Gastroesophageal sphincter (tissue), 3 donors: ENCODE data around the gene FGFR3.

Experiments used
- EP300 ChIP-seq: sonication (generic); formaldehyde crosslinking; IDR thresholded peaks from one replicate; pipeline ENCODE4 v1.6.1; 2017; ENCODE audit warnings: antibody characterized with exemption, mild to moderate bottlenecking
- POLR2A ChIP-seq, 2 donors: fragments of 450-650 bp; IDR thresholded peaks; one replicate each; pipeline ENCODE4 v1.6.1; 2017; ENCODE audit warnings: antibody characterized with exemption in 2 of 2, mild to moderate bottlenecking in 2 of 2, moderate library complexity in 1 of 2
- POLR2AphosphoS5 ChIP-seq: sonication (generic); formaldehyde crosslinking; IDR thresholded peaks from one replicate; pipeline ENCODE4 v1.6.1; 2017; ENCODE audit warnings: antibody characterized with exemption
- TF ChIP-seq, protein P1 (sequence below), 4 experiments: fragments of 200-600 bp in 2 of 4; fragments of 450-650 bp in 2 of 4; sonication (generic) in 1 of 4; IDR thresholded peaks; one replicate each; pipeline ENCODE4 v1.5.1; 2017 to 2019; ENCODE audit warnings: antibody characterized with exemption in 4 of 4, mild to moderate bottlenecking in 2 of 4, moderate library complexity in 2 of 4

DNA sequence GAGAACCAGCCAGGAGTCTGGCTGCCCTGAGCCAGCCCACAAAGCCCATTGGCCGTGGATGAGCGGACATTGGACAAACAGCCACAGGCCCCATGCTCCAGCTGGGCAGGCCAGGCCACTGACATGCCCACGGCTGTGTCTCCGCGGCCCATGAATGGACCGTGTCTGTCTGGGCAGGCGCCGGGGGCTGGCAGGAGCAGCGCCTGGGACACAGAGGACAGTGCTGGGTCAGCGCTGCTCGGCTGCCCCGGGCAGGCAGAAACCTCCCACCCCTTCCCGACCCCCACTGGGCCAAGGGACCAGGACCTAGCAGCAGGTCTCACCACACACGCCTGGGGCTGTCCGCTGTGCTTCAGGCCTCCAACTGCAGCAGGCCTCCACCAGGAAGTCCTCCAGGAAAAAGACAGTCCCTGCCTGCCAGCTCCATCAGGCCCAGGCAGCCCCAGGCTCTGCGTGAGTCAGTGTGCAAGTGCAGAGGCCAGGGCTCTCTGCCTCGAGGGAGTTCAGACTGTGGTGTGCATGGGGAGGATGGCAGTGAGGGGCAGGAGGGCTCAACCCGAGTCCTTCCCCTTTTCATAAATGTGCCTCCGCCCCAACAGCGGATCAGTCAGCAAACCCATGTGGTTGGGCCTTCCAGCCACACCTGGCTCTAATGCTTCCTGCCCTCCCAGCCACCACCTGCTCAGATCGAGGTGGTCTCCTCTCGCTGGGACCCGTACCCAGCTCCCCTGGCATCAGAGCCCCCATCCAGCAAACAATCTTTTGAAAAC is 17.2 kb upstream of the FGFR3 start:
- TF ChIP-seq POLR2A (IDR thresholded peaks at IDR 0.05) (no peak), EP300 (no peak), POLR2AphosphoS5 (no peak)
- TF ChIP-seq, protein P1, sequence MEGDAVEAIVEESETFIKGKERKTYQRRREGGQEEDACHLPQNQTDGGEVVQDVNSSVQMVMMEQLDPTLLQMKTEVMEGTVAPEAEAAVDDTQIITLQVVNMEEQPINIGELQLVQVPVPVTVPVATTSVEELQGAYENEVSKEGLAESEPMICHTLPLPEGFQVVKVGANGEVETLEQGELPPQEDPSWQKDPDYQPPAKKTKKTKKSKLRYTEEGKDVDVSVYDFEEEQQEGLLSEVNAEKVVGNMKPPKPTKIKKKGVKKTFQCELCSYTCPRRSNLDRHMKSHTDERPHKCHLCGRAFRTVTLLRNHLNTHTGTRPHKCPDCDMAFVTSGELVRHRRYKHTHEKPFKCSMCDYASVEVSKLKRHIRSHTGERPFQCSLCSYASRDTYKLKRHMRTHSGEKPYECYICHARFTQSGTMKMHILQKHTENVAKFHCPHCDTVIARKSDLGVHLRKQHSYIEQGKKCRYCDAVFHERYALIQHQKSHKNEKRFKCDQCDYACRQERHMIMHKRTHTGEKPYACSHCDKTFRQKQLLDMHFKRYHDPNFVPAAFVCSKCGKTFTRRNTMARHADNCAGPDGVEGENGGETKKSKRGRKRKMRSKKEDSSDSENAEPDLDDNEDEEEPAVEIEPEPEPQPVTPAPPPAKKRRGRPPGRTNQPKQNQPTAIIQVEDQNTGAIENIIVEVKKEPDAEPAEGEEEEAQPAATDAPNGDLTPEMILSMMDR (IDR thresholded peaks at IDR 0.05), result no peak
